Left lobe of liver (tissue), 2 donors: Measurements from ENCODE around the gene SEMA3C. TPM values are rescaled to one million over a fixed set of nuclear protein-coding genes. Genes with fewer than 3 reads are reported as not detected.

Experiments used
- ATAC-seq: fragments of 200-7000 bp; cut with Tn5 transposase; one replicate; pipeline ENCODE4 v1.9.1; 2020; ENCODE audit warnings: mild to moderate bottlenecking, moderate library complexity
- DNase-seq: peaks from one replicate; pipeline ENCODE4 v3.0.0-alpha.2; 2020; ENCODE audit warnings: low spot score
- total RNA-seq: library from RNA; stranded (reverse); gene quantifications from one replicate; pipeline ENCODE4 v1.2.1, GENCODE V29; 2021
- donor health status: DM: no; HTN: no; CAD: no; lungs with moderate emphysema.
- donor health status: DM: no; HTN: yes; CAD: no.

Gene SEMA3C
- total RNA-seq: 0.86 TPM

DNA sequence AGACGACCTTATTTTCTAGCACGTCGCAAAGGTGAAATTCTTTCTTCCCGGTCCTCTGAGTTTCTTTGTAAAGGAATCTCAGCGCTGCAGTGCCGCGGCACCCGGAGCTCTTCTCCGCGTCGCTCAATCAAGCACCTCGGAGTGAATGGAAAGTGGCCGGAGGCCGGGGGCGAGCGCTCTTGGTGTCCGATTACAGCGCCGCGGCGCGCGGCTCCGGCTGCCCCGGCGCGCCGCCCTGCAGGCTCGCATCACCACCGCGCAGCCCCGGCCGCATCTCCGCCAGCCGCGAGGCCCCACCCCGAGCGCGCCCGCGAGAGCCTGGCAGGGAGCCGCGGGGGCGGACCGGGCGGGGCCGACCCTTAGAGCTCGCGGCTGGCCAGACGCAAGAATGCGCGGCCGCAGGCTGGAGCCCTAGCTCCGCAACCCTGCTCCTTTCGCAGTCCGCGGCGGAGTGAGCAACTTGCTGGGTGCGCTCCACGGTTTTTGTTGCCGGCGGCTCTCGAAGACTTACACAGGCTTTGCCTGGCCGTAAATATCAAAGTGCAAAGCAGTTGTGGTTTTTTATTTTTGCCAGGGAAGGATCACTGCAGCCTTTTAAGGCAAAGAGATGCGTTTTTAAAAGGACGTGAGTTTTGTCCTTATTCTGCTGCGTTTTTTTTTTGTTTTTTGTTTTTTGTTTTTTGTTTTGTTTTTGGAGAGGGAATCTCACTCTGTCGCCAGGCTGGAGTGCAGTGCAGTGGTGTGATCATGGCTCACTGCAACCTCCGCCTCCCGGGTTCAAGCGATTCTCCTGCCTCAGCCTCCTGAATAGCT, at the start of gene SEMA3C:
Gene SEMA3C (minus strand): TSS at position 143 of the 813 bp plus-strand sequence. CDS start 2,270 bp downstream, outside the sequence.
- ATAC-seq (peak; percentile 99), DNase-seq (peak; percentile 83)

- ATAC-seq: no peak
Observed at GRCh38 chr7:80968606-80969005, 49.8 kb upstream of the SEMA3C start.

DNA sequence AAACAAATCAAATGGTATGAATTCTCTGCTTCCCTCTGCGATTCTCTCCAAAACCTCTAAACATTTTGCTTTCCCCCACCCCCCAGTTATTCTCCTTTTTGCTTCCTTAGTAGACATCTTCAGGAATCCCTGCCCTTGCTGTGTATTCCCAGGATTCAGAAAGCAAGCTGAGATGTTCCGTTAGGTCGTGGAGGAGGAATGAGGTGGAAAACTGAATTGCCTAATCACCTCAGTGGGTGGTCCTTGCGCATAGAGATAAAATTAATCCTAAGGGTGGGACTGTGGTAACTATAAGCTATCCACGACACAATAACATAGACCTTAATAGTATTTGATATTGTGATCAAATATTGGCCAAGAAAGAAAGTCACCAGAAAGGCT, 49.1 kb upstream of the SEMA3C start:
- DNase-seq (no peak), ATAC-seq (no peak)

More at GRCh38 chr7:80968606-80969005, 49.8 kb upstream of the SEMA3C start:
- no peak for DNase-seq

GRCh38 chr7:80967071-80967916, 48.4 kb upstream of the SEMA3C start:
- no peak for ATAC-seq

GRCh38 chr7:80960244-80960795, 41.5 kb upstream of the SEMA3C start:
- DNase-seq (no peak), ATAC-seq (no peak)

More at GRCh38 chr7:80967071-80967916, 48.4 kb upstream of the SEMA3C start:
- no peak for DNase-seq

- ATAC-seq: no peak
Observed at GRCh38 chr7:80957226-80957777, 38.5 kb upstream of the SEMA3C start.

DNA sequence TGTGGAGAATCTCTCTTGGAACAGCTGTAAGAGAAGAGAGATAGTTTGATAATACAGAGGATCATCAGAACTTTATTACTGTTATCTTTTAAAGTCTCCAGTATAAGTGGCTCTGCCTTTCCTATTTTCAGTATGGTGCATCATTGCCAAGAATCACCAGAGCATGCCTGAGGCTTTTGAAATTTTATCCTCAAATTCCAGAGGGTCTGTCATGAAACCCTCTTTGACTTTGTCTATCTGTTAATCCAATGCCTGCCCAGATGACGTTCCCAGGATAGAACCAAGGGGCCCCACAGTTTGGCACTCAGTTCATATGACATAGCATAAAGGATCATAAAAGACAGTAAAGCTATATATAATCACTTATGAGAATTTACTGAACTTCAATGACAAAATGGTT, 35.3 kb upstream of the SEMA3C start:
- no peak for DNase-seq
- no peak for ATAC-seq

More at GRCh38 chr7:80957226-80957777, 38.5 kb upstream of the SEMA3C start:
- no peak for DNase-seq

DNA sequence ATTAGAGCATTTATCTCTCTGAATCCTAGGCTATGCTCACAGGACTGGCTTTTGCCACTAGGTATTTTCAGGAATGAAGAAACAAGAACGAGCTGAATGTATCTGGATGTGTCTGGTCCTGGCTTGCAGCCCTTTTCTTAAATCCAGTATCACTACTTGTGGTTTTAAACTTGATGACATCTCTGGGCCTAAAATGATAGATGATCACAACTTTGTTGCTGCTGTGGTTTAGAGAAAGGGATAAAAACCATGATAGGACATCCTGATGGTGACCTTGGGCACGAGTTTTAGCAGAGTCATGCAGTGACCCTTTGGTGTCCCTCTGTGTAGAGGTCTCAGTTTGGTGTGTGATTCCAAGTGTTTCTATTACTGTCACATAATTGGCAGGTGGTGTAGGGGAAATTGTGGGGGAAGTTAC, 31.7 kb upstream of the SEMA3C start:
- ATAC-seq: no peak
- no peak for DNase-seq

DNA sequence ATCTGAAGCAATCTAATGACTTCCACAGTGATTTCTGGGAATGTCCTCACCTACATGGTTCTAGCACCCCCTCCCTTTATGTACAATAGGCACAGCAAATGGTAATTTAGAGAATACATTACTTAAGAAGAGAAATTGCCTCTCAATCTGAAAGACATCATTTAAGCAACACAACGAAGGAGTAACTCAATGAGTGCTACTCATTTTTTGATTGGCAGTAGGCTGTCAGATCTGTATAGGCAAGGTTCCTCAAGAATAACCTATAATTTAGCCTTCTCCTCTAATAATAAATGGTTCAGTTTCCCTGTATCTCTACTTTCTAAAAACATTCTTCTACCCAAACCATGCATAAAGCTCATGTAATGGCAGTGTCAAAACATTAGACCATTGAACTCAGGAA, 30.6 kb upstream of the SEMA3C start:
- no peak for ATAC-seq
- no peak for DNase-seq

- ATAC-seq (no peak), DNase-seq (no peak)
Observed at GRCh38 chr7:80946858-80947257, 28.0 kb upstream of the SEMA3C start.

GRCh38 chr7:80945976-80946375, 27.1 kb upstream of the SEMA3C start:
- no peak for ATAC-seq
- DNase-seq: no peak

DNA sequence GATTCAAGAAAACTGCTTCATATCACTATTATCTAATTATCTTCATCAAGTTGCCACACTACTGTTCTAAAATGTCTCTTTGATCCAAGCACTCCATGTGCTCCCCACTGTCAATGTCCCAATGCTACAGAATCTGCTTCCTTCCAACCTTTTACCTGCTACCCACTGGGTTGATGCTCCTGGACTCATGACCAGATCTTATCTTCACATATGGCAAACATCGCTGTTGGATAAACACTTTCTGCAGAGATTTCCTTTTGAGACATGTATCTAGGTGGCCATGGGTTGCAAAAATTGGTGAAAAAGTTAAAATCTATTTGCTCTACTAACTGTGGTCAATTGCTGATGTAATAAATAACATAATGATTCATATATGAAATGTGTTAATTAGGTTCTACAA, 24.5 kb upstream of the SEMA3C start:
- no peak for ATAC-seq
- no peak for DNase-seq

DNA sequence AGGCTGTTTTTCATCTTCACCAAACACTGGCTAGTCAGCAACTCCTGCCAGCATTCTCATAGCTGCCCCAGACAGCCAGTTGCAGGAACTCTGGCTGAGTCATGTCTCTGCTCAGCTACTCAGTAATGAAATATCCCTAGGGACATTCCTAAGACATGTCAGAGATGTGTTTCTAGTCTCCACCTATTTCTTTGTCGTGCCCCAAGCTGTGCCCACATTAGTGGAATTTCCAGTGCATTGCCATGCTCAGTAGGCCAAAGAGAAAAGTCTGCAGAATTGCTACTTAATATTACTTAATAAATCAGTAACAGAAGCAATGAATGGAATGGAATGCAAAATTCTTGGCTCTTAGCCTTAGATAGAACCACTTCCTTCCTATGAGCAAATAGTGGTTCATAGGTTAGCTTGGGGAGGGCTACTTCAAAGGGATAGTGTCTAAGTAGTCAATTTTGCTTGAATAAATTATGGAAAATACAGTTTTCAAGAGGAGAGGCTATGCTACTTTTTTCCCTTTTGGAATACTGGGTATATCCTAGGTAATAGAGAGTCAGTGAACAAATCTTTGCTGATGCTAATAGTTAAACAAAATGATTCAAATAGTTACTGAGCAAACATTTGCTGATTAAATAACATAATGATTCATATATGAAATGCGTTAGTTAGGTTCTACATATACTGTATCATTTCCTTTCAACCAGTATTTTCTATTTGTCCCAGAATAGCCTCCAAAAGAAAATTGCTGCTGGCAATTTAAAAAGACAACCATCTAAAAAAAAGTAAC, 23.6 kb upstream of the SEMA3C start:
- DNase-seq: no peak
- peak; percentile 37 for ATAC-seq

DNA sequence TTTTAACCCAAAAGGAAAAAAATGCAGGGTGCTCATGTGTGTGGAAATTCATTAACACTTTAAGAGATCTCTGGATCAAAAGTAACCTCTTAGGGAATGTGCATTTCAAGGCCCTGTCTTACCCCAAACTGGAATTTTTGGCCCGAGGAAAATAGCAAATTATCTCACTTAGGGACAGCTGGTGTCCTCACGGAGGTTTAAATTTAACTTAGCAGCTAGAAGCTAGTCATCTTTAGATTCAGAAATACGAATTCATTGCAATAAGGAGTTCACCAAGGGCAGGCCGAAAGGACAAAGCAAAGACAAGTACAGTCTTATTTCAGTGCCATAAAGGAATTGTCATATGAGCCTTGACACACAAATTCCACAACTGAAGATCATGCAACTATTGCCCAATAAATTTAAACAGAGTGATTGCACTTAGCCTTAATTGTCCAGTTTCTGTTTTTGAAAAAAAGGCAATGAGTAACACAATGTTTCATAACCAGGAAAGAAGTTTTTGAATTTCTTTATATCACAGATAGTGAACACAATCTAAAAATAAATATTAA, 22.4 kb upstream of the SEMA3C start:
- ATAC-seq (peak; percentile 17), DNase-seq (no peak)

DNA sequence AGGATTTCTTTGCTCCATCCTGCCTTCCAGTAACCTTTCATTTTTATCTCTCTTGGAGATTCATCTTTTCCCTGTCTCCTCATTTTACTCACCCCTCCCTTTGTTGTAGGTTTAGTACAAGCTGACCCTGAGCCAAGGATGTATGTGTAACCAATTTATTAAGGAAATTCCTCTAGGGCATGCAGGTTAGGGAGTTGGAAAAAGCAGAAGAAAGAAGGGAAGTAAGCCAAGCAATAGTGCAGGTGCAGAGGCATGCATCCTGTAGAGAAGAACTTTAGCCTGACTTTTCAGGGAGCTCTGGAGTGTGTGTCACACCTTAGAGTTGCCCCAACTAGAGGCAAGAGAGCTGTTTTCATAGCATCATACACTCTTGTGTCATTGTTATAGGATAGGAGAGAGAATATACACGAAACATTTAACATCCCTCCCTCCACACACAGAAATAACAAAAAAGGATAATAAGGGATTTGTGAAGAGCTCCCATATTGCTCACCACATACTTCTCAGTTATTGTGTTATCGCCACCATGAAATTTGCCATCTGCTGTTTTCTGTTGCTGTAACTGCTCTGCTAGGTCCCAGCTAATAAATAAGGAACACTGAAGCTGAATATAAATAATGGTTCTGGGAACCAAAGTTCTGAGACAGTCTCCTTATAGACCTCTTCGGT, 21.8 kb upstream of the SEMA3C start:
- no peak for ATAC-seq
- DNase-seq: no peak

DNA sequence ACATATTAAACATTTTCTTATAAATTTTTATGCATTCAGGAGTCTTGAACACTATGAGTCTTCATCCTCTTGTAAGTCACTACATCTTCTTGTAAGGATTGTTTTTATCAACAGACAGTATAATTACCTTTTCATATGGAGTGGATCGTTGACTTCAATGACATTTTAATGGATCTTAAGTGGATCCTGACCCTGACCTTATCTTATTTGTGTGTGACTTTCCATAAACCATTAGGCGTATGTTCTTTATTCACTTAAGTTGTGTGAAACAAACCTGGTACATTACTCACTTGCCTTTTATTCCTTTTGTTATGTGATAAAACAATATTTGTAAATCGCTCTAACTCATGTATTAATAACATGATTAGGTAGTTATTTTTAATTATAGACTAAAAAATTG, 18.5 kb upstream of the SEMA3C start:
- DNase-seq (no peak), ATAC-seq (no peak)

DNA sequence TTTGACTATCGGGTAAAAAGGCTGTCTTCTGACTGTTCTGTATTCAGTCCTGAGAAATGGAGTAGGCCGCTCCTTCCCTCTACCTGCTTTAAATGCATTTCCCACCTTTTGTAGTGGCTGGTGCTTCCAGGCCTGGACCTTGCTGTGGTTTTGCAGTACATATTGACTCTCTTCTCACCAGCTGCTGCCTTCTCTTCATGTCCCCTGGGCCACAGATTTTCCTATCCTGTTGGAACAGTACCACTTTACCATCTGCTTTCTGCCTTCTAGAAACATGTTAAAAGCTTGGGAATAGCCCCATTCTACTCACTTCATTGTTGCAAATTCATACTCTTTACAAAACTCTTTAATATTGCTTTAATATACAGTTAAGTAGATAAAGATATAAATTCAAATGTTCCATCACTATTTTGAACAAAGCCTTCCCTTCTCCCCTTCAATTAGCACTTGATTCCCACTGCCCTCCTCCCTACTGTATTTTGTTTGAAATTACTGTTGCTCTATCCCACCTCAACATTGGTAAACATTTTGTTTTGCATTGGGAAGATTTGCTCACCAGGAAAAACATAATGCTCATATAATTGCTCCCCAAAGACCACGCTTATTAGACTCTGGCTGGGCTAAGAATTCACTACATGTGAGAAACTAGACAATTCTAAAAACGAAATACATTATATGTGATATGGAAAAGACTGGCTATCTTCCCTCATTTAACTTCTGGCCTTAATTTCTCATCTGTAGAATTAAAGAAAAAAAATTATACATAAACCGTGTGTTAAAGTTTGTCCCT, 17.3 kb upstream of the SEMA3C start:
- no peak for ATAC-seq
- DNase-seq: no peak

DNA sequence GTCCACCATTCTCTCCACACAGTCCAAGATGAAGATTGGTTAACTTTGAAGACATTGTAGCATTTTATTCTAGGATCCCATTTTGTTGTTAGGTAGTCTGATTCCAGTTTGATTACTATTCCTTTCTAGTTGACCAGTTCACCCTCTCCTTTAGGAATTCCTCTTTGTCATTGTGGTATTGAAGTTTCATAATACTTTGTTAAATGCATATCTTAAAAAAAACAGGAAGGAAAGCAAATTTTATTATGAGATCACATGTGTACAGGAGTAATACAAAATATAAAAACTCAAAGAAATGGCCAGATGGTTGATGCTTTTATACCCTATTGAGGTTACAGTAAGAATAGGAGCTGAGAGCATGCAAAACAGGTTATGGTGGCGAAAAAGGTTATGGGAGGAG, 15.5 kb upstream of the SEMA3C start:
- DNase-seq (no peak), ATAC-seq (no peak)

DNA sequence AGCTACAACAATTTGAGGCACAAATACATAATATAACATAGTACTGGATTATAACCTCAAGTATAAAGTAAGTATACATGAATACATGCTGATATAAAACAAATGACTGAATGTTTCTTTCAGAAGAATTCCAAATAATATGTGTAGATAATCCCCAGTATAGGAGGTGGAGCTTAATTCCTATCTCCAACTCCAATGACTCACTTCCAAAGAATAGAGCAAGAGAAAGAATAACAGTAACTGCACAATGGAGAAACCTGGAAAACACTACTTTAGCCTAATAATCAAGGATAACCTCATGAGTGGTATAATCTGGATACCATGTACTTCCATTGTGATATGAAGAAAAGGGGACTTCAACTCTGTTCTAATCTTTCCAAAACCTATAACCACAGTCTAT, 13.7 kb upstream of the SEMA3C start:
- ATAC-seq: no peak
- no peak for DNase-seq
